ENCODE results near the gene KRT83.

DNA sequence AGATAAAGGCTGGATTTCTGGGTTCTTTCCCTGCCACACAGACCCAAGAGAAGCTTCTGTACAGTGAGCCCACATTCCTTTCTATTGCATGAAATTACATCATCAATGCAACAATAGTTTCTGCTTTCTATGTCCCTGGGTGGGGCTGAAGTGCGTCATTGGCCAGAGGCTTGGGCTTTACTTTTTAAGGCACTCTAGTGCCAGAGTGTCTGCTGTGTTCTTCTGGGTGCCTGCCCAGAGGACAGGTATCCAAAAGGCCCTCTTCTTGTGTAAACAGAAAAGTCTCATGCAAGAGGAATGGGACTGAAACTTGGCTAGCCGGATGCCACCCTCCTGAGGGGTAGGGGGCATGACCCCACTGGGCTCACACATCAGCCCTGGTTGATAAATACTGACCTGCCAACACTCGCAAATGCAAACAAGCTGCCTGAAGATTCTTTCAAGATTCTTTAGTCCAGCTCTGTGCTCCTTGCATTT lies 40.8 kb downstream of the KRT83 start:
- TF ChIP-seq, protein P1, sequence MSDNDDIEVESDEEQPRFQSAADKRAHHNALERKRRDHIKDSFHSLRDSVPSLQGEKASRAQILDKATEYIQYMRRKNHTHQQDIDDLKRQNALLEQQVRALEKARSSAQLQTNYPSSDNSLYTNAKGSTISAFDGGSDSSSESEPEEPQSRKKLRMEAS (IDR thresholded peaks at IDR 0.05), result peak; percentile 85
- TF ChIP-seq POLR2A (IDR thresholded peaks at IDR 0.05; ENCODE audit: low read length), result no peak
- peak; percentile 30; the same call in 1 of the 3 replicates for TF ChIP-seq NR3C1 (IDR thresholded peaks at IDR 0.05)
- TF ChIP-seq, protein P2, sequence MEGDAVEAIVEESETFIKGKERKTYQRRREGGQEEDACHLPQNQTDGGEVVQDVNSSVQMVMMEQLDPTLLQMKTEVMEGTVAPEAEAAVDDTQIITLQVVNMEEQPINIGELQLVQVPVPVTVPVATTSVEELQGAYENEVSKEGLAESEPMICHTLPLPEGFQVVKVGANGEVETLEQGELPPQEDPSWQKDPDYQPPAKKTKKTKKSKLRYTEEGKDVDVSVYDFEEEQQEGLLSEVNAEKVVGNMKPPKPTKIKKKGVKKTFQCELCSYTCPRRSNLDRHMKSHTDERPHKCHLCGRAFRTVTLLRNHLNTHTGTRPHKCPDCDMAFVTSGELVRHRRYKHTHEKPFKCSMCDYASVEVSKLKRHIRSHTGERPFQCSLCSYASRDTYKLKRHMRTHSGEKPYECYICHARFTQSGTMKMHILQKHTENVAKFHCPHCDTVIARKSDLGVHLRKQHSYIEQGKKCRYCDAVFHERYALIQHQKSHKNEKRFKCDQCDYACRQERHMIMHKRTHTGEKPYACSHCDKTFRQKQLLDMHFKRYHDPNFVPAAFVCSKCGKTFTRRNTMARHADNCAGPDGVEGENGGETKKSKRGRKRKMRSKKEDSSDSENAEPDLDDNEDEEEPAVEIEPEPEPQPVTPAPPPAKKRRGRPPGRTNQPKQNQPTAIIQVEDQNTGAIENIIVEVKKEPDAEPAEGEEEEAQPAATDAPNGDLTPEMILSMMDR (IDR thresholded peaks at IDR 0.05), result no peak
- TF ChIP-seq, protein P3, sequence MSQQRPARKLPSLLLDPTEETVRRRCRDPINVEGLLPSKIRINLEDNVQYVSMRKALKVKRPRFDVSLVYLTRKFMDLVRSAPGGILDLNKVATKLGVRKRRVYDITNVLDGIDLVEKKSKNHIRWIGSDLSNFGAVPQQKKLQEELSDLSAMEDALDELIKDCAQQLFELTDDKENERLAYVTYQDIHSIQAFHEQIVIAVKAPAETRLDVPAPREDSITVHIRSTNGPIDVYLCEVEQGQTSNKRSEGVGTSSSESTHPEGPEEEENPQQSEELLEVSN (IDR thresholded peaks at IDR 0.05; ENCODE audit: borderline replicate concordance, low read depth), result peak; percentile 28; the same call in 1 of the 2 replicates
- TF ChIP-seq, protein P4, sequence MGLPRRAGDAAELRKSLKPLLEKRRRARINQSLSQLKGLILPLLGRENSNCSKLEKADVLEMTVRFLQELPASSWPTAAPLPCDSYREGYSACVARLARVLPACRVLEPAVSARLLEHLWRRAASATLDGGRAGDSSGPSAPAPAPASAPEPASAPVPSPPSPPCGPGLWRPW (IDR thresholded peaks at IDR 0.05), result peak; percentile 88; the same call in 1 of the 2 replicates
- TF ChIP-seq MAFK (IDR thresholded peaks at IDR 0.05; ENCODE audit: partially characterized antibody), result no peak
- TF ChIP-seq TP53 (CRISPR knock-in tag; IDR thresholded peaks at IDR 0.05), result no peak
